HCT116 (cell line): ENCODE results near the gene MYH8.

Source experiments
- CTCF ChIP-seq, 3 experiments: fragments of 200-600 bp in 1 of 3; sonication (generic) in 1 of 3; IDR thresholded peaks in 2 of 3; conservative IDR thresholded peaks in 1 of 3; 2 replicates each; pipeline ENCODE4 v1.5.1; 2012 to 2017; ENCODE audit warnings: low read depth in 2 of 3, low read length in 2 of 3, antibody characterized with exemption in 1 of 3, borderline replicate concordance in 1 of 3, control low read depth in 1 of 3, mild to moderate bottlenecking in 1 of 3, mixed read lengths in 1 of 3, mixed run types in 1 of 3, moderate library complexity in 1 of 3; ENCODE audit not compliant: insufficient read depth in 1 of 3
- EZH2phosphoT487 ChIP-seq: fragments of 200-600 bp; IDR thresholded peaks from 2 replicates; pipeline ENCODE4 v1.6.1; 2018; ENCODE audit warnings: antibody characterized with exemption, borderline replicate concordance
- YY1 ChIP-seq: IDR thresholded peaks from 2 replicates; pipeline ENCODE4 v1.6.1; 2011; ENCODE audit warnings: low read length, low read depth, moderate library complexity, mild to moderate bottlenecking; ENCODE audit not compliant: insufficient replicate concordance; ENCODE audit errors: extremely low read depth
- ZBTB33 ChIP-seq: IDR thresholded peaks from 2 replicates; pipeline ENCODE4 v1.6.1; 2011; ENCODE audit warnings: mild to moderate bottlenecking, low read length, moderate library complexity; ENCODE audit not compliant: insufficient replicate concordance; ENCODE audit errors: extremely low read depth

GRCh38 chr17:10457952-10458351, 36.2 kb upstream of the MYH8 start:
- TF ChIP-seq EZH2phosphoT487 (no peak), YY1 (no peak), CTCF (IDR thresholded peaks at IDR 0.05 in 2 of 3, conservative IDR thresholded peaks at IDR 0.05 in 1 of 3; ENCODE audit: borderline replicate concordance in 1 of 3, insufficient read depth in 1 of 3, low read depth in 2 of 3, low read length in 2 of 3) (no peak), ZBTB33 (no peak)
